ENCODE measurements around the gene OGFR.

The OGFR gene

DNA sequence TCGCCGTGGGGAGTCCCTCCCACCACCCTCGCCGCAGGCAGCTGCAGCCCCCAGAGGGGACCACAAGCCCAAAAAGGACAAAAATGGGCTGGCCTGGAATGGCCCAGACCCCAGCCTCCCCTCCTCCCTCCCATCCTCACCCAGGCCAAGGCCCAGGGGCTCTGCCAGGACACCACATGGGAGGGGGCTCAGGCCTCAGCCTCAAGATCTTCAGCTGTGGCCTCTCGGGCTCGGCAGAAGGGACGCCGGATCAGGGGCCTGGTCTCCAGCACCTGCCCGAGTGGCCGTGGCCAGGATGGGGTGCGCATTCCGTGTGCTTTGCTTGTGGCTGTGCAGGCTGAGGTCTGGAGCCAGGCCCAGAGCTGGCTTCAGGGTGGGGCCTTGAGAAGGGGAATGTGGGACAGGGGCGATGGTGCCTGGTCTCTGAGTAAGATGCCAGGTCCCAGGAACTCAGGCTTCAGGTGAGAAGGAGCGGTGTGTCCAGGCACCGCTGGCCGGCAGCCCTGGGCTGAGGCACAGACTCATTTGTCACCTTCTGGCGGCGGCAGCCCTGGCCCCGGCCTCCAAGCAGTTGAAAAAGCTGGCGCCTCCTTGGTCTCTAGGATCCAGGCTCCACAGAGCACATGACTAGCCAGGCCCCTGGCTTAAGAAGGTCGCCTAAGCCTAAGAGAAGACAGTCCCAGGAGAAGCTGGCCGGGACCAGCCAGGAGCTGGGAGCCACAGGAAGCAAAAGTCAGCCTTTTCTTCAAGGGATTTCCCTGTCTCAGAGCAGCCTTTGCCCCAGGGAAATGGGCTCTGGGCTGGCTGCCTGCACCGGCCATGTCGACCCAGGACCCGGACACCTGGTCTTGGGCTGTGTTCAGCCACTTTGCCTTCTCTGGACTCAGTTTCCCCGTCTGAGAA lies 43.5 kb upstream of the OGFR start:
- Histone ChIP-seq H4K20me1 (ENCODE audit: low read depth, low read length) (no peaks in the 10 kb centered on the region), H3K27ac (ENCODE audit: low read depth, low read length) (no peak overlapping the region), H3K36me3 (ENCODE audit: low read length) (no peaks in the 10 kb centered on the region), H3K9ac (ENCODE audit: low read length) (no peak overlapping the region), H3K27me3 (ENCODE audit: low read length) (no peaks in the 10 kb centered on the region), H2AFZ (ENCODE audit: low read depth, low read length, severe bottlenecking) (no peak overlapping the region), H3K9me3 (ENCODE audit: insufficient read depth, low read length) (no peaks in the 10 kb centered on the region), H3K79me2 (ENCODE audit: insufficient read depth, low read length) (no peaks in the 10 kb centered on the region), H3K4me2 (ENCODE audit: low read depth, low read length, poor library complexity, severe bottlenecking) (no peak overlapping the region), H3F3A (ENCODE audit: insufficient read depth) (no peaks in the 10 kb centered on the region), H3K4me3 (ENCODE audit: insufficient read depth, low read length, poor library complexity, severe bottlenecking) (no peak overlapping the region), H3K9me2 (replicated peaks; ENCODE audit: insufficient read depth, low read length) (no peaks in the 10 kb centered on the region)
- no peak for TF ChIP-seq EZH2phosphoT487 (conservative IDR thresholded peaks at IDR 0.05; ENCODE audit: low read length)
- TF ChIP-seq, protein P1, sequence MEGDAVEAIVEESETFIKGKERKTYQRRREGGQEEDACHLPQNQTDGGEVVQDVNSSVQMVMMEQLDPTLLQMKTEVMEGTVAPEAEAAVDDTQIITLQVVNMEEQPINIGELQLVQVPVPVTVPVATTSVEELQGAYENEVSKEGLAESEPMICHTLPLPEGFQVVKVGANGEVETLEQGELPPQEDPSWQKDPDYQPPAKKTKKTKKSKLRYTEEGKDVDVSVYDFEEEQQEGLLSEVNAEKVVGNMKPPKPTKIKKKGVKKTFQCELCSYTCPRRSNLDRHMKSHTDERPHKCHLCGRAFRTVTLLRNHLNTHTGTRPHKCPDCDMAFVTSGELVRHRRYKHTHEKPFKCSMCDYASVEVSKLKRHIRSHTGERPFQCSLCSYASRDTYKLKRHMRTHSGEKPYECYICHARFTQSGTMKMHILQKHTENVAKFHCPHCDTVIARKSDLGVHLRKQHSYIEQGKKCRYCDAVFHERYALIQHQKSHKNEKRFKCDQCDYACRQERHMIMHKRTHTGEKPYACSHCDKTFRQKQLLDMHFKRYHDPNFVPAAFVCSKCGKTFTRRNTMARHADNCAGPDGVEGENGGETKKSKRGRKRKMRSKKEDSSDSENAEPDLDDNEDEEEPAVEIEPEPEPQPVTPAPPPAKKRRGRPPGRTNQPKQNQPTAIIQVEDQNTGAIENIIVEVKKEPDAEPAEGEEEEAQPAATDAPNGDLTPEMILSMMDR (IDR thresholded peaks at IDR 0.05; ENCODE audit: insufficient read depth, low read length, poor library complexity, severe bottlenecking): no peak

DNA sequence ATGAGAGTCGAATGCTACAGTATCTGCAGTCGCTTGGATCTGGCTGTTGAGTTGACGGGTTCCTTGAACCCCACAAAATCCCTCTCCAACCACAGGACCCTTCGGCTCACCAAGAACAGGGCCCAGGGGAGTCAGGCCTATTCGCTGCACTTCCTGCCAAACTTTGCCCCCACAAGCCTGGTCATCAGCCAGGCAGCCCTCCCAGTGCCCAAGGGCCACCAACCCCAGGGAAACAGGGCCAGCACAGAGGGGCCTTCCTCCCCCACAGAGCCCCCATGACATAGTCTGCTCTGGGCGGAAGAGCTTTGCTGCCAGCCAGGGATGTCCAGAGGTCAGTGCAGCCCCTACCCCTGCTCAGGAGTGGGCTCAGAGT lies 42.9 kb upstream of the OGFR start:
- Histone ChIP-seq H3K27ac (ENCODE audit: low read depth, low read length) (no peak overlapping the region), H3K9ac (ENCODE audit: low read length) (no peak overlapping the region), H3K9me2 (replicated peaks; ENCODE audit: insufficient read depth, low read length) (no peaks in the 10 kb centered on the region), H3K9me3 (ENCODE audit: insufficient read depth, low read length) (no peaks in the 10 kb centered on the region), H3F3A (ENCODE audit: insufficient read depth) (no peaks in the 10 kb centered on the region), H3K4me3 (ENCODE audit: insufficient read depth, low read length, poor library complexity, severe bottlenecking) (no peak overlapping the region), H3K27me3 (ENCODE audit: low read length) (no peaks in the 10 kb centered on the region), H3K79me2 (ENCODE audit: insufficient read depth, low read length) (no peaks in the 10 kb centered on the region), H4K20me1 (ENCODE audit: low read depth, low read length) (no peaks in the 10 kb centered on the region), H3K4me2 (ENCODE audit: low read depth, low read length, poor library complexity, severe bottlenecking) (no peak overlapping the region), H3K36me3 (ENCODE audit: low read length) (no peaks in the 10 kb centered on the region), H2AFZ (ENCODE audit: low read depth, low read length, severe bottlenecking) (no peak overlapping the region)
- TF ChIP-seq, protein P1 (IDR thresholded peaks at IDR 0.05; ENCODE audit: insufficient read depth, low read length, poor library complexity, severe bottlenecking): no peak
- TF ChIP-seq EZH2phosphoT487 (conservative IDR thresholded peaks at IDR 0.05; ENCODE audit: low read length): no peak

DNA sequence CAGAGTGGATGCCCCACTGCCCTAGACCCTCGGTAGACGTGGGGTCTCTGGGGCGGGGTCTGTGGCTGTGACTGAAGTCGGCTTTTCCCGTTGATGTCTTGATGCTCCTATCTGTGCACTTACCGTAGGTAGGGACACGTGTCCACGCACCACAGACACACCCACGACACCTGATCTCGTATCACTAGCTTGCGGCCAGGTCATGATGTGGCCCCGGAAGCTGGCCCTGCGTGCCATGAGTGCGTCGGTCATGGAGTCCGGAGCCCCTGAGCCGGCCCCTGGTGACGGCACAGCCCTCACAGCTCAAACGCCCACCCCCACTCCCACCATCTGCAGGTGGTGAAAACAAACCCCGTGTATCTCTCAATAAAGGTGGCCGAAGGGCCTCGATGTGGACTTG lies 42.3 kb upstream of the OGFR start:
- H3K9me2 ChIP-seq (replicated peaks; ENCODE audit: insufficient read depth, low read length): no peaks in the 10 kb centered on the region
- H3K4me2 ChIP-seq (ENCODE audit: low read depth, low read length, poor library complexity, severe bottlenecking): no peak overlapping the region
- H4K20me1 ChIP-seq (ENCODE audit: low read depth, low read length): no peaks in the 10 kb centered on the region
- no peak overlapping the region for H3K4me3 ChIP-seq (ENCODE audit: insufficient read depth, low read length, poor library complexity, severe bottlenecking)
- no peak for TF ChIP-seq EZH2phosphoT487 (conservative IDR thresholded peaks at IDR 0.05; ENCODE audit: low read length)
- TF ChIP-seq, protein P1 (IDR thresholded peaks at IDR 0.05; ENCODE audit: insufficient read depth, low read length, poor library complexity, severe bottlenecking): no peak
- H3K9me3 ChIP-seq (ENCODE audit: insufficient read depth, low read length): no peaks in the 10 kb centered on the region
- no peak overlapping the region for H3K27ac ChIP-seq (ENCODE audit: low read depth, low read length)
- no peak overlapping the region for H2AFZ ChIP-seq (ENCODE audit: low read depth, low read length, severe bottlenecking)
- H3K9ac ChIP-seq (ENCODE audit: low read length): no peak overlapping the region
- H3K36me3 ChIP-seq (ENCODE audit: low read length): no peaks in the 10 kb centered on the region
- no peaks in the 10 kb centered on the region for H3K27me3 ChIP-seq (ENCODE audit: low read length)
- no peaks in the 10 kb centered on the region for H3K79me2 ChIP-seq (ENCODE audit: insufficient read depth, low read length)
- H3F3A ChIP-seq (ENCODE audit: insufficient read depth): no peaks in the 10 kb centered on the region

Data from SU-DHL-6 (cell line).